Skeletal muscle satellite cell (primary cell): ENCODE results near the gene RNF40.
"Not testable (repeated sequence)": the region's sequence is repeated elsewhere in the genome, so short reads cannot be mapped to it uniquely, and the experiment has no call there.

Experiments
- H3K27me3 ChIP-seq: 2 replicates; pipeline ENCODE4 v1.7.0; 2013; ENCODE audit warnings: low read length; ENCODE audit not compliant: control insufficient read depth, insufficient read depth
- H3K36me3 ChIP-seq: 2 replicates; pipeline ENCODE4 v1.7.0; 2013; ENCODE audit warnings: mild to moderate bottlenecking, control low read depth, low read length; ENCODE audit not compliant: insufficient read depth
- H3K4me1 ChIP-seq: 2 replicates; pipeline ENCODE4 v1.7.0; 2013; ENCODE audit warnings: low read length; ENCODE audit not compliant: control insufficient read depth, insufficient read depth
- H3K4me2 ChIP-seq: 2 replicates; pipeline ENCODE4 v1.7.0; 2013; ENCODE audit warnings: mild to moderate bottlenecking, low read length
- H3K4me3 ChIP-seq: 2 replicates; pipeline ENCODE4 v1.7.0; 2013; ENCODE audit warnings: low read length
- H3K9ac ChIP-seq: 2 replicates; pipeline ENCODE4 v1.7.0; 2013; ENCODE audit warnings: mild to moderate bottlenecking, low read depth, low read length, moderate library complexity
- H3K9me3 ChIP-seq: replicated peaks from 2 replicates; pipeline ENCODE4 v1.7.0; 2013; ENCODE audit warnings: mild to moderate bottlenecking, control low read depth, low read length

RNF40 gene

DNA sequence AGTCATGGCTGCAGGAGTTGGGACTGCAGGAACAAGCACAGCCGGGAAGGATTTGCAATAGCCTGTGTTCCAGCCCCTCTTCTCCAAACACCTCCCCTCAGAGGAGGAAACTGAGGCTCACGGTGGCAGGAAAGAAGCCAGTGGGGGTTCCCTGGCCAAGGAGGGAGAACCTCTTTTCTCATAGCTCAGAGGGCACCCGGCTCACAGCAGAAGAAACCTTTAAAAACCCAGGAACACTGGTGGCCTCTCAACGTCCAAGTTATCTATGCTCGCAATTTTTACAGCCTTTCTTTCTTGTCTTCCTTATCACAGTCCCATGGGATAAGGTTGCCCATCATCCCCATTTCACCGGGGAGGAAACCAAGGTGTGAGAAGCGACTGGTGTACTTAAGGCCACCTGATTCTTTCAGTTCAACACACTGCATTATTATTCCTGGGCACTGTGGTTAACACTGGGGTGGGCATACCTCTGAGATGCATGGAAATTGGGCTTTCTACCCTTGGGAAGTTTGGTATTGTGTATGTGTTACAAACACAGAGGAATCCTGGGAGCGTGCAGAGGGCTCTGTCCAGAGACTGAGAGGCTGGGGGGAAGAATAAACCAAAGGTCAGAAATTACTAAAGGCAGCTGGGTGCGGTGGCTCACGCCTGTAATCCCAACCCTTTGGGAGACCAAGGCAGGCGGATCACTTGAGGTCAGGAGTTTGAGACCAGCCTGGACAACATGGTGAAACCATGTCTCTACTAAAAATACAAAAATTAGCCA, 25.7 kb downstream of the RNF40 start:
- Histone ChIP-seq H3K27me3 (peaks cover 2% of the 10 kb centered on the region), H3K9me3 (no peaks in the 10 kb centered on the region), H3K36me3 (peaks cover 13% of the 10 kb centered on the region), H3K9ac (peak overlapping the region; percentile 99), H3K4me3 (peak overlapping the region; percentile 98), H3K4me1 (peaks cover 18% of the 10 kb centered on the region), H3K4me2 (peak overlapping the region; percentile 94)

DNA sequence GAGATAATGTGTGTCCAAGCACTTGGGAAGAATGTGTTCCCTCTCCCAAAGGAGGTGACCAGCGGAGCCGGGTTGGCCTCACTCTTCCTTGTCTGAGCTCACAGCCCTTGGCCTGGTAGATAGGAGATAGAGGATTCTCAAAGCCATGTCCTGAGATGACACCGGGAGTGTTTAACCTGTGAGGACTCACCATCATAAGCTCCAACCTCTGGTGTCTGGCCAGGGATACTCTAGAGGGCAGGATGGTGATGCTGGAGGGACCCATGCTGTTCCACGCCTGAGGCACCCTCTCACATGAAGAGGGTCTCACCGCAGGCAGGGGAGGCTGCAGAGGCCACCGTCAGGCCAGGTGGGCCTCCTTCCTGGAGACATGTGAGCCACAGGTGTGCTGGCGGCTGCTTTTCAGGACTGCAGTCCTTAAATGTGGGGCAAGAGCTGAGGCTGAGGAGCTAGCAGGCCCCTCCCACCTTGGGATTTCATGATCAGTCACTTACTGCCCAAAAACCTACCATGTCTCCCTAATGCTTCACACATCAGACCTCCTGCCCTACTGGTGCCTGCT, 31.5 kb downstream of the RNF40 start:
- Histone ChIP-seq H3K36me3 (no peaks in the 10 kb centered on the region), H3K27me3 (peaks cover 9% of the 10 kb centered on the region), H3K9me3 (no peaks in the 10 kb centered on the region), H3K4me1 (peaks cover 5% of the 10 kb centered on the region), H3K9ac (no peak overlapping the region), H3K4me2 (no peak overlapping the region), H3K4me3 (no peak overlapping the region)

- H3K4me1 ChIP-seq: peaks cover 5% of the 10 kb centered on the region
- H3K36me3 ChIP-seq: no peaks in the 10 kb centered on the region
- H3K9ac ChIP-seq: no peak overlapping the region
- H3K4me3 ChIP-seq: no peak overlapping the region
- H3K9me3 ChIP-seq: no peaks in the 10 kb centered on the region
- H3K27me3 ChIP-seq: peaks cover 9% of the 10 kb centered on the region
- no peak overlapping the region for H3K4me2 ChIP-seq
Measured at GRCh38 chr16:30794634-30795033, 32.5 kb downstream of the RNF40 start.

- Histone ChIP-seq H3K4me2 (no peak overlapping the region), H3K4me1 (peaks cover 5% of the 10 kb centered on the region), H3K36me3 (no peaks in the 10 kb centered on the region), H3K9me3 (no peaks in the 10 kb centered on the region), H3K27me3 (peaks cover 6% of the 10 kb centered on the region), H3K9ac (no peak overlapping the region), H3K4me3 (no peak overlapping the region)
Measured at GRCh38 chr16:30797670-30798309, 35.7 kb downstream of the RNF40 start.

GRCh38 chr16:30802936-30803335, 40.8 kb downstream of the RNF40 start:
- H3K4me3 ChIP-seq: no peak overlapping the region
- no peak overlapping the region for H3K4me2 ChIP-seq
- no peak overlapping the region for H3K9ac ChIP-seq
- no peaks in the 10 kb centered on the region for H3K36me3 ChIP-seq
- no peaks in the 10 kb centered on the region for H3K9me3 ChIP-seq
- peaks cover 13% of the 10 kb centered on the region for H3K4me1 ChIP-seq
- no peaks in the 10 kb centered on the region for H3K27me3 ChIP-seq

- no peaks in the 10 kb centered on the region for H3K36me3 ChIP-seq
- H3K27me3 ChIP-seq: no peaks in the 10 kb centered on the region
- no peaks in the 10 kb centered on the region for H3K9me3 ChIP-seq
- peak overlapping the region; percentile 85 for H3K4me3 ChIP-seq
- H3K4me1 ChIP-seq: peaks cover 13% of the 10 kb centered on the region
- H3K9ac ChIP-seq: peak overlapping the region; percentile 93
- peak overlapping the region; percentile 87 for H3K4me2 ChIP-seq
Measured at GRCh38 chr16:30805056-30805369, 42.9 kb downstream of the RNF40 start.

DNA sequence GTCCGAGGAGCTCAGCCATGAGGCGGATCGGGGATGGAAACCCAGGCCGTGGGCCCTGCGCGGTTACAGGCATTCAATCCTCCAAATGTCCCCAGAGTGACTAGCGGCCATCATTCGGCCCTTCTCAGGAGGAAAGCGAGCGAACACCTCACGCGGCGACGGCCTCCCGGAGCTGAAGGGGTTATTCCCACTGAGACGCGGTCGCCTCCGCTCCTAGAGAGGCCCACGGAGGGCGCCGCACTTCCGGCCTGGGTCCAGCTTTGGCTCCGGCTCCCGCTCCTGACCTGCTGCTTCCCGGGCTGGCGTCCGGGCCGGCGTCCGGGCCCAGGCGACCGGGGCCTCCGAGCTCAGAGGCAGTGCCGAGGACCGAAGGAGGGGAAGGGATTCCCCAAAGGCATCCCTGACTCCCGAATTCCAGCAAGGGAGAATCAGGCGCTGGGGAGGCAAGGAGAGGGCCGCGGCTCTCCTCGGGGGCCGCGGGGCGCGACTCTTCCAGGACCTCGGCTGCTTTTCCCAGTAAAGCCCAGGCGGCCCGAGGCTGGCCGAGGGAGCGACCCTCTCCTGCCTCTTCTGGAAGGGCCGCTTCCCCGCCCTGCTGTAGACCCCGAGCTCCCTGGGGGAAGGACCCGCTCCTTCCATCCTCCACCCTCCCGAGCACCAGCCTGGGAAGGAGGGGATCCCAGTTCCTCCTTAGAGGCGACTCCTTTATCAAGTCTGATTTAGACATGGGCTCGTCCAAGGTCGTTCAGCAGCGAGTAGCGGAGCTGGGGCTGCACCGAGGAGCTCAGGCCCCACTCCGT, 43.4 kb downstream of the RNF40 start:
- H3K9me3 ChIP-seq: no peaks in the 10 kb centered on the region
- no peaks in the 10 kb centered on the region for H3K36me3 ChIP-seq
- peaks cover 13% of the 10 kb centered on the region for H3K4me1 ChIP-seq
- H3K4me2 ChIP-seq: peak overlapping the region; percentile 87
- peak overlapping the region; percentile 93 for H3K9ac ChIP-seq
- peak overlapping the region; percentile 85 for H3K4me3 ChIP-seq
- no peaks in the 10 kb centered on the region for H3K27me3 ChIP-seq

DNA sequence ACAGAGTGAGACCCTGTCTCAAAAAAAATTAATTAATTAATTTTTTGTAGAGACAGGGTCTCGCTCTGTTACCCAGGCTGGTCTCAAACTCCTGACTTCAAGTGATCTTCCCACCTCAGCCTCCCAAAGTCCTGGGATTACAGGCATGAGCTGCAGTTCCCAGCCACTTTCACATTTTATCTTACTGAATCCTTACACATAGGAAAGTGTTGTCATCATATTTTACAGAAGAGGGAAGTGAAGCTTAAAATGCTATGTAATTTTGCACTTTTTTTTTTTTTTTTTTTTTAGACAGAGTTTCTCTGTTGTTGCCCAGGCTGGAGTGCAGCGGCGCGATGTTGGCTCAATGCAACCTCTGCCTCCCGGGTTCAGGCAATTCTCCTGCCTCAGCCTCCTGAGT, 46.0 kb downstream of the RNF40 start:
- H3K27me3 ChIP-seq: no peaks in the 10 kb centered on the region
- no peak overlapping the region for H3K9ac ChIP-seq
- H3K4me3 ChIP-seq: no peak overlapping the region

DNA sequence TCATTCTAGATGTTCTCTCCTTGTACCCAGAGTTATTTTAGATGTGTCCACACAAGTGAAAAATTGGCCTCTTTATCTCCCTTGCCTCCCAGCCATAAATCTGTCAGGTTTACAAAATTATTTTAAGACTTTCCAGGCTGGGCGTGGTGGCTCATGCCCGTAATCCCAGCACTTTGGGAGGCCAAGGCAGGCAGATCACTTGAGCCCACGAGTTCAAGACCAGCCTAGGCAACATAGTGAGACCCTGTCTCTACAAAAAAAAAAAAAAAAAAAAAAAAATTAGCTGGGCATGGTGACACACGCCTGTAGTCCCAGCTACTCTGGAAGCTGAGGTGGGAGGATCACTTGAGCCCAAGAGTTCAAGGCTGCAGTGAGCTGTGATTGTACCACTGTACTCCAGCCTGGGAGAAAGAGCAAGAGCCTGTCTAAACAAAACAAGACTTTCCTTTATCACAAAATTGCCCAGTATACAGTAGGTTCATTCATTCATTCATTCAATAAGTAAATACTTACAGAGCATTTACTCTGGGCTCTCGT, 46.8 kb downstream of the RNF40 start:
- H3K4me3 ChIP-seq, H3K4me2 ChIP-seq, H3K9me3 ChIP-seq, H3K9ac ChIP-seq, H3K36me3 ChIP-seq, H3K27me3 ChIP-seq: not testable (repeated sequence)
- peaks cover 17% of the 10 kb centered on the region for H3K4me1 ChIP-seq

More for the DNA sequence above, 46.0 kb downstream of the RNF40 start:
- Histone ChIP-seq H3K4me2 (no peak overlapping the region), H3K36me3 (no peaks in the 10 kb centered on the region), H3K9me3 (no peaks in the 10 kb centered on the region), H3K4me1 (peaks cover 13% of the 10 kb centered on the region)

- not testable (repeated sequence) for H3K4me3 ChIP-seq, H3K9me3 ChIP-seq, H3K9ac ChIP-seq, H3K4me2 ChIP-seq, H3K36me3 ChIP-seq, H3K27me3 ChIP-seq
- peaks cover 20% of the 10 kb centered on the region for H3K4me1 ChIP-seq
Measured at GRCh38 chr16:30809675-30810074, 47.6 kb downstream of the RNF40 start.

DNA sequence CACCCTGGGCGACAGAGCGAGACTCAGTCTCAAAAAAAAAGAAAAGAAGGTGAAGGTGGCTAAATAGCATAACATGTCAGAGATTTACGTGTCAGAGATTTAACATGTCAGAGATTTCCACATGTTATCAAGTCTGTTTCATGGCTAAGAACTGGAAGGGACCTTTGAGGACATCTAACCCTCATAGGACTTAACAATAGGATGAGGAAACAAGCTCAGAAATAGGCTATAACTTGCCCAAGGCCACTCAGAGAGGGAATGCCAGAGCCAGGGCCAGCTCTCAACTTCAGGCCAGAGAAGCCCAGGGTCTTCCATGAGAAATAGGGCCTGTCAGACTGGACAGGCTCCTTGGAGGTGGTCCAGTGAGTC, 51.7 kb downstream of the RNF40 start:
- Histone ChIP-seq H3K27me3 (no peaks in the 10 kb centered on the region), H3K4me3 (peak overlapping the region; percentile 75), H3K9me3 (no peaks in the 10 kb centered on the region), H3K9ac (peak overlapping the region; percentile 71), H3K4me1 (peaks cover 11% of the 10 kb centered on the region), H3K4me2 (peak overlapping the region; percentile 84), H3K36me3 (no peaks in the 10 kb centered on the region)
